Psoas muscle (tissue), 8 donors: ENCODE measurements around the gene CDH4. TPM values are rescaled to one million over a fixed set of nuclear protein-coding genes. Genes with fewer than 3 reads are reported as not detected.
"Not testable (repeated sequence)": the region's sequence is repeated elsewhere in the genome, so short reads cannot be mapped to it uniquely, and the experiment has no call there.

Experiments used
- ATAC-seq, 4 donors: fragments of 200-7000 bp; cut with Tn5 transposase; one replicate each; pipeline ENCODE4 v1.9.1; 2020; ENCODE audit warnings: moderate library complexity in 3 of 4, mild to moderate bottlenecking in 2 of 4
- DNase-seq, 2 donors: peaks; one replicate each; pipeline ENCODE4 v3.0.0-alpha.2; 2020
- H3K27ac ChIP-seq: fragments of 200-600 bp; one replicate; pipeline ENCODE4 v1.8.0; 2022
- H3K27me3 ChIP-seq, 3 donors: fragments of 200-600 bp in 1 of 3; one replicate each; pipeline versions ENCODE4 v1.6.1 to v1.8.0; 2013 to 2022; ENCODE audit warnings: low read length in 2 of 3, mild to moderate bottlenecking in 2 of 3, moderate library complexity in 1 of 3; ENCODE audit not compliant: insufficient read depth in 3 of 3
- H3K36me3 ChIP-seq, 2 donors: fragments of 200-600 bp in 1 of 2; one replicate each; pipeline versions ENCODE4 v1.6.1 to v1.8.0; 2013 to 2022; ENCODE audit warnings: low read depth in 1 of 2, mild to moderate bottlenecking in 1 of 2, moderate library complexity in 1 of 2; ENCODE audit not compliant: insufficient read depth in 1 of 2
- H3K4me1 ChIP-seq: fragments of 200-600 bp; one replicate; pipeline ENCODE4 v1.8.0; 2022
- H3K4me3 ChIP-seq: fragments of 200-600 bp; one replicate; pipeline ENCODE4 v1.8.0; 2022; ENCODE audit warnings: mild to moderate bottlenecking
- H3K9me3 ChIP-seq: fragments of 200-600 bp; one replicate; pipeline ENCODE4 v1.8.0; 2022
- CTCF ChIP-seq: fragments of 200-600 bp; IDR thresholded peaks from one replicate; pipeline ENCODE4 v1.8.0; 2022; ENCODE audit warnings: antibody characterized with exemption
- WGBS, 3 donors: extraction: QIAGEN DNeasy Blood & Tissue Kit; methylation state at CpG; one replicate each; pipeline versions ENCODE4 v1.1.6 to v1.1.7; 2013; 5-methylcytosine and 5-hydroxymethylcytosine counted together
- intact Hi-C, 2 donors: fragments of 100-400 bp; cut with DNase I; formaldehyde crosslinking; loops; one replicate each; pipeline versions ENCODE4 v1.11.0 to v1.14.2; 2022
- polyA plus RNA-seq, 3 donors: library from polyadenylated mRNA; stranded (reverse); fragments of 200-250 nt; gene quantifications; one replicate each; pipeline ENCODE4 v1.2.3, GENCODE V29; 2013
- total RNA-seq, 4 donors: library from RNA; stranded (reverse); fragmentation: NEBNext Ultra II Directional in 2 of 4; extraction: Animal tissue kit (Norgen Biotek cat#: 25700) in 2 of 4; gene quantifications; one replicate each; pipeline versions ENCODE4 v1.2.1 to v1.2.4, GENCODE V29; 2021 to 2023
- donor health status: healthy with polysubstance abuse.
- donor health status: DM: no; HTN: no; CAD: no; lungs with moderate emphysema.
- donor health status: Bipolar disorder and iron deficiency.
- donor health status: healthy.
- donor health status: DM: yes; HTN: yes; CAD: no.
- donor health status: DM: no; HTN: no; CAD: no.
- donor health status: DM: no; HTN: no; CAD: no.
- donor health status: DM: yes; HTN: yes; CAD: no.

The CDH4 gene
- total and polyA plus RNA-seq, 7 donors = 0.26 to 1.0 (median 0.34) TPM

GRCh38 chr20:61397790-61398189, 145.7 kb downstream of the CDH4 start:
- intact Hi-C loops = no loop called here
- WGBS, 3 donors = 89 to 90% (median 90%) methylated on average over 12 of the region's 12 CpGs
- no peak for TF ChIP-seq CTCF
- no peaks in the 10 kb centered on the region for H3K4me1 ChIP-seq
- ATAC-seq = no peak
- H3K36me3 ChIP-seq = no peaks in the 10 kb centered on the region
- no peak for DNase-seq
- H3K27me3 ChIP-seq = no peaks in the 10 kb centered on the region
- no peak overlapping the region for H3K4me3 ChIP-seq
- H3K27ac ChIP-seq = no peak overlapping the region
- no peaks in the 10 kb centered on the region for H3K9me3 ChIP-seq

DNA sequence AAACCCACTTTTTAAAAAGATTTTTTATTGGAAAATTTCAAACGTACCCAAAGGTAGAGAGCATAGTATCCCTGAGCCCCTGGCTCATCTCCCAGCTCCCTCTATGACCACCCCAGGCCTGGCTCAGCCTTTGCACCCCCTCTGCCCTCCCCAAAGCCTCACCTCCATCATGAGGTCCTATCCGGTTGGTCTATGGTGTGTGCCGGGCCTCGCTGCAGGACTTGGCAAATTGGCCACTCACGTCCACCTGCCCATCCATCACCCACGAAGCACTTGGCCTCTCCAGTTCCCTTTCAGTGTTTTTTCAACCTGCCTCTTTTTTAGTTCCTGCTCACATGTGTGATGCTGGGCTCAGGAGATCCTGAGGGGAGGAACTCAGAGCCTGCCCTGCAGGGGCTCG, 147.4 kb downstream of the CDH4 start:
- no peaks in the 10 kb centered on the region for H3K4me1 ChIP-seq
- H3K9me3 ChIP-seq = no peaks in the 10 kb centered on the region
- H3K36me3 ChIP-seq = no peaks in the 10 kb centered on the region
- H3K27me3 ChIP-seq = no peaks in the 10 kb centered on the region
- no peak for DNase-seq
- no peak overlapping the region for H3K27ac ChIP-seq
- no peak for TF ChIP-seq CTCF
- no peak for ATAC-seq
- H3K4me3 ChIP-seq = no peak overlapping the region
- WGBS, 3 donors = 75 to 91% (median 89%) methylated on average over 6 to 7 of the region's 7 CpGs
- intact Hi-C loops = no loop called here

GRCh38 chr20:61400499-61400898, 148.4 kb downstream of the CDH4 start:
- Histone ChIP-seq H3K36me3 (no peaks in the 10 kb centered on the region), H3K27me3 (no peaks in the 10 kb centered on the region), H3K4me3 (no peak overlapping the region), H3K27ac (no peak overlapping the region), H3K4me1 (no peaks in the 10 kb centered on the region), H3K9me3 (no peaks in the 10 kb centered on the region)
- no peak for TF ChIP-seq CTCF
- DNase-seq = no peak
- intact Hi-C loops = no loop called here
- ATAC-seq = no peak
- 82 to 94% (median 84%) methylated on average over 8 of the region's 8 CpGs for WGBS, 3 donors

DNA sequence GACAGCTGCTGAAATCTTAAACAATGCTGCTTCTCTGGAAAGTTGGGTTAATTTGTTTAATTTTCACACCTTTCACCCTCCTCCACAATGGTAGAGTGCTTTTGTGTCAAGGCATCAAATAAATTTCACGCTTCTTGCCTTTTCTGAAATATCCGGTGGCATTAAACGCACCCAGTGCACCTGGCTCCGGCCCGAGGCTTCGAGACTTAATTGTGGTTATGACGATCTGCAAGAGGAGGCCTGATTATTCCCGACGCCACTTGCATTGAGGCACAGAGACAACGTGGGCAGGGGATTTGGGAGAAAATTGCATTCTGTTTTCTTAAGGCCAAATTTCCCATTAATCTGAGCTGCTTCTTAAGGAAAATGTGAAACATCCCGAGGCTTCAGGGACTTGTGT, 152.2 kb downstream of the CDH4 start:
- WGBS, 3 donors = 63 to 74% (median 66%) methylated on average over 11 of the region's 11 CpGs
- no peak overlapping the region for H3K4me3 ChIP-seq
- ATAC-seq = no peak
- TF ChIP-seq CTCF = no peak
- H3K9me3 ChIP-seq = no peaks in the 10 kb centered on the region
- DNase-seq = no peak
- no peaks in the 10 kb centered on the region for H3K36me3 ChIP-seq
- no peaks in the 10 kb centered on the region for H3K4me1 ChIP-seq
- H3K27ac ChIP-seq = no peak overlapping the region
- H3K27me3 ChIP-seq = no peaks in the 10 kb centered on the region
- intact Hi-C loops = no loop called here

GRCh38 chr20:61405007-61405406, 152.9 kb downstream of the CDH4 start:
- Histone ChIP-seq H3K4me1 (no peaks in the 10 kb centered on the region), H3K9me3 (no peaks in the 10 kb centered on the region), H3K36me3 (no peaks in the 10 kb centered on the region), H3K4me3 (no peak overlapping the region), H3K27ac (no peak overlapping the region), H3K27me3 (no peaks in the 10 kb centered on the region)
- 94% methylated on average over 14 of the region's 14 CpGs for WGBS, 3 donors
- no peak for TF ChIP-seq CTCF
- DNase-seq (no peak), ATAC-seq (no peak)
- intact Hi-C loops = no loop called here

- intact Hi-C loops, DNase-seq, ATAC-seq: not testable (repeated sequence)
Observed at GRCh38 chr20:61406773-61407172, 154.7 kb downstream of the CDH4 start.

More at GRCh38 chr20:61406773-61407172, 154.7 kb downstream of the CDH4 start:
- H3K36me3 ChIP-seq, H3K27me3 ChIP-seq, H3K4me3 ChIP-seq, H3K27ac ChIP-seq, H3K4me1 ChIP-seq, H3K9me3 ChIP-seq: not testable (repeated sequence)
- WGBS, 3 donors = 91 to 94% (median 94%) methylated on average over 8 of the region's 8 CpGs
